CD14-positive monocyte (primary cell): Measurements from ENCODE around the gene WNT2. TPM values are rescaled to one million over a fixed set of nuclear protein-coding genes. Genes with fewer than 3 reads are reported as not detected.

Experiments used
- DNase-seq, 3 donors: peaks; one replicate each; pipeline ENCODE4 v3.0.0-alpha.2; 2011 to 2022
- H2AFZ ChIP-seq: 2 replicates; pipeline ENCODE4 v1.6.0; 2012; ENCODE audit warnings: mild to moderate bottlenecking, low read depth, low read length, inconsistent platforms; ENCODE audit not compliant: insufficient read depth, poor library complexity, severe bottlenecking
- H3K27ac ChIP-seq, 2 donors: 1 replicate in 1 of 2; 2 replicates in 1 of 2; pipeline ENCODE4 v1.5.1; 2012 to 2013; ENCODE audit warnings: low read length in 2 of 2, control low read depth in 1 of 2, inconsistent platforms in 1 of 2, low read depth in 1 of 2, mild to moderate bottlenecking in 1 of 2
- H3K27me3 ChIP-seq, 2 donors: one replicate each; pipeline versions ENCODE4 v1.6.0 to v1.6.1; 2011 to 2013; ENCODE audit warnings: low read length in 2 of 2; ENCODE audit not compliant: control insufficient read depth in 2 of 2, insufficient read depth in 2 of 2
- H3K36me3 ChIP-seq, 2 donors: replicated peaks in 1 of 2; 1 replicate in 1 of 2; 2 replicates in 1 of 2; pipeline versions ENCODE4 v1.5.1 to v1.6.1; 2012 to 2013; ENCODE audit warnings: low read length in 2 of 2, control low read depth in 1 of 2, inconsistent platforms in 1 of 2, mild to moderate bottlenecking in 1 of 2; ENCODE audit not compliant: insufficient read depth in 2 of 2, control insufficient read depth in 1 of 2
- H3K4me1 ChIP-seq, 2 donors: 1 replicate in 1 of 2; 2 replicates in 1 of 2; pipeline versions ENCODE4 v1.5.1 to v1.6.1; 2012 to 2013; ENCODE audit warnings: low read length in 2 of 2, control low read depth in 1 of 2, inconsistent platforms in 1 of 2, mild to moderate bottlenecking in 1 of 2, moderate library complexity in 1 of 2; ENCODE audit not compliant: insufficient read depth in 2 of 2, control insufficient read depth in 1 of 2
- H3K4me2 ChIP-seq: replicated peaks from 2 replicates; pipeline ENCODE3; 2012; ENCODE audit warnings: low read length, moderate library complexity, mild to moderate bottlenecking; ENCODE audit not compliant: poor library complexity, severe bottlenecking; ENCODE audit errors: extremely low read depth
- H3K4me3 ChIP-seq, 3 experiments: fragments of 200-600 bp in 1 of 3; sonication (generic) in 1 of 3; replicated peaks in 1 of 3; 1 replicate in 2 of 3; 2 replicates in 1 of 3; pipeline ENCODE4 v1.5.1; 2011 to 2013; ENCODE audit warnings: low read length in 3 of 3, mild to moderate bottlenecking in 3 of 3, control low read depth in 2 of 3, low read depth in 2 of 3, inconsistent platforms in 1 of 3, moderate library complexity in 1 of 3
- H3K79me2 ChIP-seq: 2 replicates; pipeline ENCODE4 v1.6.0; 2012; ENCODE audit warnings: mild to moderate bottlenecking, control low read depth, inconsistent platforms, low read length, moderate library complexity; ENCODE audit not compliant: insufficient read depth
- H3K9ac ChIP-seq: 2 replicates; pipeline ENCODE4 v1.6.0; 2017; ENCODE audit warnings: low read length, mild to moderate bottlenecking; ENCODE audit not compliant: insufficient read depth, poor library complexity, severe bottlenecking
- H3K9me3 ChIP-seq, 2 donors: replicated peaks in 1 of 2; 1 replicate in 1 of 2; 2 replicates in 1 of 2; pipeline versions ENCODE4 v1.5.1 to v1.6.1; 2012 to 2013; ENCODE audit warnings: low read length in 2 of 2, control low read depth in 1 of 2; ENCODE audit not compliant: control insufficient read depth in 1 of 2, insufficient read depth in 1 of 2
- H4K20me1 ChIP-seq: 2 replicates; pipeline ENCODE4 v1.6.0; 2012; ENCODE audit warnings: mild to moderate bottlenecking, low read length, control low read depth, moderate library complexity; ENCODE audit not compliant: insufficient read depth
- H3K27ac Mint-ChIP-seq, 7 donors: one replicate each; pipeline ENCODE4 v1.8.0; 2020; ENCODE audit warnings: mild to moderate bottlenecking in 7 of 7, mixed read lengths in 7 of 7, moderate library complexity in 6 of 7, inconsistent platforms in 2 of 7
- H3K27me3 Mint-ChIP-seq, 3 donors: one replicate each; pipeline ENCODE4 v1.8.0; 2021 to 2022; ENCODE audit warnings: low read depth in 3 of 3, mild to moderate bottlenecking in 3 of 3, mixed read lengths in 3 of 3, moderate library complexity in 3 of 3, inconsistent platforms in 1 of 3
- H3K36me3 Mint-ChIP-seq, 2 donors: one replicate each; pipeline ENCODE4 v1.8.0; 2020; ENCODE audit warnings: mixed read lengths in 2 of 2, inconsistent platforms in 1 of 2, mild to moderate bottlenecking in 1 of 2
- H3K4me1 Mint-ChIP-seq: one replicate; pipeline ENCODE4 v1.8.0; 2020; ENCODE audit warnings: mild to moderate bottlenecking, mixed read lengths
- H3K4me3 Mint-ChIP-seq, 2 donors: one replicate each; pipeline ENCODE4 v1.8.0; 2020; ENCODE audit warnings: mild to moderate bottlenecking in 2 of 2, mixed read lengths in 2 of 2, moderate library complexity in 1 of 2
- H3K9me3 Mint-ChIP-seq, 7 donors: one replicate each; pipeline ENCODE4 v1.8.0; 2020 to 2022; ENCODE audit warnings: mixed read lengths in 7 of 7, mild to moderate bottlenecking in 6 of 7, moderate library complexity in 6 of 7, inconsistent platforms in 2 of 7
- WGBS: methylation state at CpG from one replicate; pipeline ENCODE4 v1.1.5; 2013; ENCODE audit warnings: missing lambda C conversion rate; ENCODE audit not compliant: insufficient coverage; 5-methylcytosine and 5-hydroxymethylcytosine counted together
- intact Hi-C, 2 donors: fragments of 100-400 bp; cut with micrococcal nuclease; formaldehyde crosslinking; loops; one replicate each; pipeline versions ENCODE4 v1.15.0 to v1.15.1; 2023
- polyA plus RNA-seq, 3 donors: library from polyadenylated mRNA; depleted of rRNA in 1 of 3; unstranded in 2 of 3; stranded (reverse) in 1 of 3; fragments of 300-500 nt in 2 of 3; fragments of >200 nt in 1 of 3; fragmentation: Illumina TruSeq in 2 of 3; gene quantifications; 1 replicate in 2 of 3; 2 replicates in 1 of 3; pipeline ENCODE4 v1.2.3, GENCODE V29; 2012 to 2021
- TF ChIP-seq, protein P1 (sequence below): fragments of 200-600 bp; IDR thresholded peaks from one replicate; pipeline ENCODE4 v1.8.0; 2022; ENCODE audit warnings: antibody characterized with exemption, mild to moderate bottlenecking

Gene WNT2
- polyA plus RNA-seq, 3 donors: not detected

DNA sequence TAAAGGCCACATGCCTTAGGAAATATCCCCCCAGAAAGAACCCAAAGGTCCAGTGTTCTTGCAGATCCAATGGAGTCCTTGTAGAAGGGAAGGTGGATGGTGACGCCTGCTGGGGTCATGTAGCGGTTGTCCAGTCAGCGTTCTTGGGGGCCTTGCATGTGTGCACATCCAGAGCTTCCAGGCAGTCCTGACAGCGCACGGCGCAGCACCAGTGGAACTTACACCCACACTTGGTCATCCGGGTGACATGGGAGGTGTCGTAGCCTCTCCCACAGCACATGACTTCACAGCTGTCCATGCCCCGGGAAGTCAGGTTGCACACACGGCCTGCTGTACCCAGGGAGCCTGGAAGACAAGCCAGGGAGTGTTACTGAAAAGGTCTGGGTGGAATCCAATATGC is 44.8 kb downstream of the WNT2 start:
- no peaks in the 10 kb centered on the region for H3K4me1 Mint-ChIP-seq
- Histone ChIP-seq H3K27me3 (no peaks in the 10 kb centered on the region), H4K20me1 (no peaks in the 10 kb centered on the region), H3K9ac (no peak overlapping the region), H3K9me3 (no peaks in the 10 kb centered on the region), H3K27ac (no peak overlapping the region), H3K4me3 (no peak overlapping the region), H3K4me2 (no peak overlapping the region), H3K36me3 (no peaks in the 10 kb centered on the region), H3K4me1 (no peaks in the 10 kb centered on the region), H3K79me2 (no peaks in the 10 kb centered on the region), H2AFZ (no peak overlapping the region)
- H3K27ac Mint-ChIP-seq: no peak overlapping the region
- H3K9me3 Mint-ChIP-seq: peaks cover 0 to 11% (median 4%) of the 10 kb centered on the region in 7 donors
- no peak overlapping the region for H3K4me3 Mint-ChIP-seq
- peaks cover 0 to 3% (median 2%) of the 10 kb centered on the region in 3 donors for H3K27me3 Mint-ChIP-seq
- intact Hi-C loops: no loop called here
- TF ChIP-seq, protein P1, sequence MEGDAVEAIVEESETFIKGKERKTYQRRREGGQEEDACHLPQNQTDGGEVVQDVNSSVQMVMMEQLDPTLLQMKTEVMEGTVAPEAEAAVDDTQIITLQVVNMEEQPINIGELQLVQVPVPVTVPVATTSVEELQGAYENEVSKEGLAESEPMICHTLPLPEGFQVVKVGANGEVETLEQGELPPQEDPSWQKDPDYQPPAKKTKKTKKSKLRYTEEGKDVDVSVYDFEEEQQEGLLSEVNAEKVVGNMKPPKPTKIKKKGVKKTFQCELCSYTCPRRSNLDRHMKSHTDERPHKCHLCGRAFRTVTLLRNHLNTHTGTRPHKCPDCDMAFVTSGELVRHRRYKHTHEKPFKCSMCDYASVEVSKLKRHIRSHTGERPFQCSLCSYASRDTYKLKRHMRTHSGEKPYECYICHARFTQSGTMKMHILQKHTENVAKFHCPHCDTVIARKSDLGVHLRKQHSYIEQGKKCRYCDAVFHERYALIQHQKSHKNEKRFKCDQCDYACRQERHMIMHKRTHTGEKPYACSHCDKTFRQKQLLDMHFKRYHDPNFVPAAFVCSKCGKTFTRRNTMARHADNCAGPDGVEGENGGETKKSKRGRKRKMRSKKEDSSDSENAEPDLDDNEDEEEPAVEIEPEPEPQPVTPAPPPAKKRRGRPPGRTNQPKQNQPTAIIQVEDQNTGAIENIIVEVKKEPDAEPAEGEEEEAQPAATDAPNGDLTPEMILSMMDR: no peak
- WGBS: 100% methylated on average over 7 of the region's 10 CpGs
- DNase-seq: no peak
- no peaks in the 10 kb centered on the region for H3K36me3 Mint-ChIP-seq

DNA sequence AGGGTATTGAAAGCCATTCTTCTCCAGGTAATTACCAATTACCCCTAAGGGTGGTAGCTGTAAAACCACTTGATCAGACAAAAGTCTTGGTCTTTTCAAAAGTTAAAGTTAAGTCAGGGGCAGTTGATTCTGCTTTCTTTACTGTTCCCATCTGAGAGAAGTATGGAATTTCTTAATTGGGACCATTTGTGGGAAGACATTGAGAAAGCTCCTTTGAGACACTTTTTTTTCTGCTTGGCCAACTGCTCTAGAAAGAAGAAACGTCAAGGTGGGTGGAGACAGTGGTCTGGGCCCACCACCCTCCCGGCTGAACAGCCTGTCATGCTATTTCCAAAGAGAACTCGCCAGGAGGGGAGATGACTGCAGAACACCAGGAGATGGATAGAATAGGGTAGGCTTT is 45.3 kb downstream of the WNT2 start:
- Histone ChIP-seq H3K27ac (no peak overlapping the region), H4K20me1 (no peaks in the 10 kb centered on the region), H3K27me3 (no peaks in the 10 kb centered on the region), H3K9ac (no peak overlapping the region), H3K4me2 (no peak overlapping the region), H3K4me1 (no peaks in the 10 kb centered on the region), H3K36me3 (no peaks in the 10 kb centered on the region), H3K79me2 (no peaks in the 10 kb centered on the region), H3K4me3 (no peak overlapping the region), H2AFZ (no peak overlapping the region), H3K9me3 (no peaks in the 10 kb centered on the region)
- no peaks in the 10 kb centered on the region for H3K4me1 Mint-ChIP-seq
- no peak overlapping the region for H3K4me3 Mint-ChIP-seq
- no peak for DNase-seq
- peaks cover 0 to 3% (median 2%) of the 10 kb centered on the region in 3 donors for H3K27me3 Mint-ChIP-seq
- TF ChIP-seq, protein P1: no peak
- no peak overlapping the region for H3K27ac Mint-ChIP-seq
- intact Hi-C loops: no loop called here
- peaks cover 0 to 8% (median 4%) of the 10 kb centered on the region in 7 donors for H3K9me3 Mint-ChIP-seq
- WGBS: 89% methylated on average over 3 of the region's 3 CpGs
- no peaks in the 10 kb centered on the region for H3K36me3 Mint-ChIP-seq
